ENCODE measurements around the gene MYB.
"Not testable (repeated sequence)": the region's sequence is repeated elsewhere in the genome, so short reads cannot be mapped to it uniquely, and the experiment has no call there.

The MYB gene

GRCh38 chr6:135180542-135181332 is at the start of gene MYB:
Gene MYB (plus strand): TSS chr6:135181308. CDS start chr6:135181514, 206 bp downstream.
- DNase-seq (ENCODE audit: low read depth) = peak; percentile 29

- DNase-seq (ENCODE audit: low read depth) = no peak
These were observed 48.3 kb upstream of the MYB start for GRCh38 chr6:135132776-135133175.

- no peak for DNase-seq (ENCODE audit: low read depth)
These were observed 45.3 kb upstream of the MYB start for GRCh38 chr6:135135835-135136234.

GRCh38 chr6:135137826-135138225 is 43.3 kb upstream of the MYB start:
- DNase-seq (ENCODE audit: low read depth) = no peak

GRCh38 chr6:135141182-135141581 is 39.9 kb upstream of the MYB start:
- DNase-seq (ENCODE audit: low read depth) = no peak

GRCh38 chr6:135141728-135142127 is 39.4 kb upstream of the MYB start:
- no peak for DNase-seq (ENCODE audit: low read depth)

GRCh38 chr6:135142232-135142631 is 38.9 kb upstream of the MYB start:
- DNase-seq (ENCODE audit: low read depth) = not testable (repeated sequence)

- DNase-seq (ENCODE audit: low read depth) = no peak
These were observed 36.4 kb upstream of the MYB start for GRCh38 chr6:135144673-135145062.

GRCh38 chr6:135145063-135145800 is 35.9 kb upstream of the MYB start:
- peak; percentile 38 for DNase-seq (ENCODE audit: low read depth)

GRCh38 chr6:135146162-135146934 is 34.8 kb upstream of the MYB start:
- peak; percentile 34 for DNase-seq (ENCODE audit: low read depth)

- peak; percentile 48 for DNase-seq (ENCODE audit: low read depth)
These were observed 33.2 kb upstream of the MYB start for GRCh38 chr6:135147637-135148592.

- DNase-seq (ENCODE audit: low read depth) = no peak
These were observed 32.2 kb upstream of the MYB start for GRCh38 chr6:135148889-135149288.

- no peak for DNase-seq (ENCODE audit: low read depth)
These were observed 31.7 kb upstream of the MYB start for GRCh38 chr6:135149376-135149775.

- DNase-seq (ENCODE audit: low read depth) = not testable (repeated sequence)
These were observed 30.6 kb upstream of the MYB start for GRCh38 chr6:135150481-135150880.

- DNase-seq (ENCODE audit: low read depth) = not testable (repeated sequence)
These were observed 27.0 kb upstream of the MYB start for GRCh38 chr6:135154125-135154524.

GRCh38 chr6:135158397-135158796 is 22.7 kb upstream of the MYB start:
- DNase-seq (ENCODE audit: low read depth) = no peak

GRCh38 chr6:135159531-135159930 is 21.6 kb upstream of the MYB start:
- DNase-seq (ENCODE audit: low read depth) = no peak

- DNase-seq (ENCODE audit: low read depth) = no peak
These were observed 19.4 kb upstream of the MYB start for GRCh38 chr6:135161411-135162395.

- peak; percentile 33 for DNase-seq (ENCODE audit: low read depth)
These were observed 18.2 kb upstream of the MYB start for GRCh38 chr6:135162678-135163439.

- DNase-seq (ENCODE audit: low read depth) = no peak
These were observed 17.7 kb upstream of the MYB start for GRCh38 chr6:135163440-135163738.
